Skeletal muscle tissue (tissue), 4 donors: ENCODE results near the gene LAX1. TPM values are rescaled to one million over a fixed set of nuclear protein-coding genes. Genes with fewer than 3 reads are reported as not detected.
"Not testable (repeated sequence)": the region's sequence is repeated elsewhere in the genome, so short reads cannot be mapped to it uniquely, and the experiment has no call there.

ENCODE experiments used
- H3K27ac ChIP-seq: one replicate; pipeline ENCODE4 v1.7.0; 2013; ENCODE audit warnings: mild to moderate bottlenecking, low read depth, low read length, inconsistent platforms
- H3K27me3 ChIP-seq, 3 donors: one replicate each; pipeline ENCODE4 v1.7.0; 2013; ENCODE audit warnings: low read length in 3 of 3; ENCODE audit not compliant: control insufficient read depth in 3 of 3, insufficient read depth in 3 of 3
- H3K36me3 ChIP-seq, 3 donors: one replicate each; pipeline ENCODE4 v1.7.0; 2013; ENCODE audit warnings: low read length in 3 of 3; ENCODE audit not compliant: control insufficient read depth in 3 of 3, insufficient read depth in 3 of 3
- H3K4me1 ChIP-seq, 3 donors: one replicate each; pipeline ENCODE4 v1.7.0; 2013; ENCODE audit warnings: low read length in 3 of 3, mild to moderate bottlenecking in 3 of 3; ENCODE audit not compliant: control insufficient read depth in 3 of 3, insufficient read depth in 3 of 3
- H3K4me3 ChIP-seq, 3 donors: one replicate each; pipeline ENCODE4 v1.7.0; 2013; ENCODE audit warnings: low read length in 3 of 3
- H3K9ac ChIP-seq, 3 donors: one replicate each; pipeline ENCODE4 v1.7.0; 2013; ENCODE audit warnings: low read length in 3 of 3, mild to moderate bottlenecking in 3 of 3, moderate library complexity in 2 of 3, low read depth in 1 of 3
- H3K9me3 ChIP-seq, 3 donors: one replicate each; pipeline ENCODE4 v1.7.0; 2013; ENCODE audit warnings: low read length in 3 of 3; ENCODE audit not compliant: control insufficient read depth in 3 of 3
- total RNA-seq: library from RNA; depleted of rRNA; stranded (reverse); fragments of >200 nt; gene quantifications from one replicate; pipeline ENCODE4 v1.2.3, GENCODE V29; 2014
- donor health status: Osteomylitis.

LAX1 gene
- total RNA-seq, 1 donor from 2014 or later: not detected

- no peak overlapping the region for H3K27ac ChIP-seq
- H3K27me3 ChIP-seq: no peaks in the 10 kb centered on the region
- H3K36me3 ChIP-seq: peaks cover 3 to 10% (median 8%) of the 10 kb centered on the region in 3 donors
- no peak overlapping the region for H3K4me3 ChIP-seq
- no peak overlapping the region for H3K9ac ChIP-seq
- no peaks in the 10 kb centered on the region for H3K9me3 ChIP-seq
- peaks cover 10 to 21% (median 21%) of the 10 kb centered on the region in 3 donors for H3K4me1 ChIP-seq
Observed at GRCh38 chr1:203744075-203744972, 20.7 kb upstream of the LAX1 start.

GRCh38 chr1:203746281-203746680 lies 18.7 kb upstream of the LAX1 start:
- H3K9me3 ChIP-seq: no peaks in the 10 kb centered on the region
- peaks cover 15 to 25% (median 21%) of the 10 kb centered on the region in 3 donors for H3K4me1 ChIP-seq
- no peaks in the 10 kb centered on the region for H3K27me3 ChIP-seq
- peaks cover 0 to 3% (median 0%) of the 10 kb centered on the region in 3 donors for H3K36me3 ChIP-seq
- no peak overlapping the region for H3K4me3 ChIP-seq
- H3K9ac ChIP-seq: no peak overlapping the region
- H3K27ac ChIP-seq: no peak overlapping the region

- Histone ChIP-seq H3K4me3 (no peak overlapping the region), H3K9me3 (no peaks in the 10 kb centered on the region), H3K4me1 (peaks cover 0 to 5% (median 5%) of the 10 kb centered on the region in 3 donors), H3K36me3 (no peaks in the 10 kb centered on the region), H3K27ac (no peak overlapping the region), H3K27me3 (no peaks in the 10 kb centered on the region), H3K9ac (no peak overlapping the region)
Observed at GRCh38 chr1:203751051-203751450, 13.9 kb upstream of the LAX1 start.

GRCh38 chr1:203751618-203752361 lies 13.2 kb upstream of the LAX1 start:
- H3K4me3 ChIP-seq, H3K36me3 ChIP-seq, H3K27ac ChIP-seq, H3K27me3 ChIP-seq, H3K9ac ChIP-seq, H3K9me3 ChIP-seq, H3K4me1 ChIP-seq: not testable (repeated sequence)

GRCh38 chr1:203754455-203754864 lies 10.5 kb upstream of the LAX1 start:
- H3K9me3 ChIP-seq: no peaks in the 10 kb centered on the region
- no peak overlapping the region for H3K27ac ChIP-seq

GRCh38 chr1:203756036-203756435 lies 8.9 kb upstream of the LAX1 start:
- Histone ChIP-seq H3K9me3 (no peaks in the 10 kb centered on the region), H3K27ac (no peak overlapping the region), H3K36me3 (no peaks in the 10 kb centered on the region), H3K27me3 (no peaks in the 10 kb centered on the region), H3K4me3 (no peak overlapping the region), H3K9ac (no peak overlapping the region), H3K4me1 (peaks cover 0 to 1% (median under 1%) of the 10 kb centered on the region in 3 donors)

More at GRCh38 chr1:203754455-203754864, 10.5 kb upstream of the LAX1 start:
- H3K4me1 ChIP-seq: peaks cover 0 to 5% (median 5%) of the 10 kb centered on the region in 3 donors
- no peaks in the 10 kb centered on the region for H3K27me3 ChIP-seq
- H3K4me3 ChIP-seq: no peak overlapping the region
- H3K9ac ChIP-seq: no peak overlapping the region
- H3K36me3 ChIP-seq: no peaks in the 10 kb centered on the region

- not testable (repeated sequence) for H3K9me3 ChIP-seq, H3K27me3 ChIP-seq, H3K4me3 ChIP-seq, H3K27ac ChIP-seq, H3K9ac ChIP-seq, H3K4me1 ChIP-seq, H3K36me3 ChIP-seq
Observed at GRCh38 chr1:203758749-203759148, 6.2 kb upstream of the LAX1 start.

- no peaks in the 10 kb centered on the region for H3K9me3 ChIP-seq
- no peaks in the 10 kb centered on the region for H3K4me1 ChIP-seq
- H3K27me3 ChIP-seq: no peaks in the 10 kb centered on the region
- no peak overlapping the region for H3K4me3 ChIP-seq
- H3K9ac ChIP-seq: no peak overlapping the region
- H3K36me3 ChIP-seq: no peaks in the 10 kb centered on the region
- H3K27ac ChIP-seq: no peak overlapping the region
Observed at GRCh38 chr1:203760506-203760905, 4.5 kb upstream of the LAX1 start.

- H3K27me3 ChIP-seq, H3K9me3 ChIP-seq, H3K36me3 ChIP-seq, H3K9ac ChIP-seq, H3K27ac ChIP-seq, H3K4me1 ChIP-seq, H3K4me3 ChIP-seq: not testable (repeated sequence)
Observed at GRCh38 chr1:203761958-203762357, 3.0 kb upstream of the LAX1 start.

GRCh38 chr1:203763505-203763904 lies 1.5 kb upstream of the LAX1 start:
- Histone ChIP-seq H3K9me3 (no peaks in the 10 kb centered on the region), H3K27me3 (no peaks in the 10 kb centered on the region), H3K36me3 (no peaks in the 10 kb centered on the region), H3K4me1 (peaks cover 0 to 3% (median 0%) of the 10 kb centered on the region in 3 donors), H3K27ac (no peak overlapping the region), H3K4me3 (no peak overlapping the region), H3K9ac (no peak overlapping the region)
